GM12864 (cell line): ENCODE measurements around the gene FIGNL1.

Experiments
- DNase-seq: peaks from one replicate; pipeline ENCODE4 v3.0.0-alpha.2; 2011; ENCODE audit warnings: low read depth
- H3K4me3 ChIP-seq: 2 replicates; pipeline ENCODE4 v1.5.1; 2011; ENCODE audit warnings: mild to moderate bottlenecking, low read depth, low read length, control low read depth
- TF ChIP-seq, protein P1 (sequence below): IDR thresholded peaks from 2 replicates; pipeline ENCODE4 v1.5.1; 2011; ENCODE audit warnings: low read depth, mild to moderate bottlenecking, moderate library complexity, low read length, control low read depth, inconsistent platforms; ENCODE audit errors: missing control alignments

FIGNL1 gene

GRCh38 chr7:50472427-50472826 lies 22.3 kb upstream of the FIGNL1 start:
- DNase-seq = no peak
- H3K4me3 ChIP-seq = no peak overlapping the region
- TF ChIP-seq, protein P1, sequence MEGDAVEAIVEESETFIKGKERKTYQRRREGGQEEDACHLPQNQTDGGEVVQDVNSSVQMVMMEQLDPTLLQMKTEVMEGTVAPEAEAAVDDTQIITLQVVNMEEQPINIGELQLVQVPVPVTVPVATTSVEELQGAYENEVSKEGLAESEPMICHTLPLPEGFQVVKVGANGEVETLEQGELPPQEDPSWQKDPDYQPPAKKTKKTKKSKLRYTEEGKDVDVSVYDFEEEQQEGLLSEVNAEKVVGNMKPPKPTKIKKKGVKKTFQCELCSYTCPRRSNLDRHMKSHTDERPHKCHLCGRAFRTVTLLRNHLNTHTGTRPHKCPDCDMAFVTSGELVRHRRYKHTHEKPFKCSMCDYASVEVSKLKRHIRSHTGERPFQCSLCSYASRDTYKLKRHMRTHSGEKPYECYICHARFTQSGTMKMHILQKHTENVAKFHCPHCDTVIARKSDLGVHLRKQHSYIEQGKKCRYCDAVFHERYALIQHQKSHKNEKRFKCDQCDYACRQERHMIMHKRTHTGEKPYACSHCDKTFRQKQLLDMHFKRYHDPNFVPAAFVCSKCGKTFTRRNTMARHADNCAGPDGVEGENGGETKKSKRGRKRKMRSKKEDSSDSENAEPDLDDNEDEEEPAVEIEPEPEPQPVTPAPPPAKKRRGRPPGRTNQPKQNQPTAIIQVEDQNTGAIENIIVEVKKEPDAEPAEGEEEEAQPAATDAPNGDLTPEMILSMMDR = no peak

GRCh38 chr7:50471970-50472369 lies 21.8 kb upstream of the FIGNL1 start:
- no peak overlapping the region for H3K4me3 ChIP-seq
- TF ChIP-seq, protein P1 = no peak
- DNase-seq = no peak

- no peak for DNase-seq
- TF ChIP-seq, protein P1 = no peak
- H3K4me3 ChIP-seq = no peak overlapping the region
Measured at GRCh38 chr7:50470250-50471163, 20.4 kb upstream of the FIGNL1 start.

- DNase-seq = no peak
- H3K4me3 ChIP-seq = no peak overlapping the region
- TF ChIP-seq, protein P1 = no peak
Measured at GRCh38 chr7:50469181-50469580, 19.0 kb upstream of the FIGNL1 start.

DNA sequence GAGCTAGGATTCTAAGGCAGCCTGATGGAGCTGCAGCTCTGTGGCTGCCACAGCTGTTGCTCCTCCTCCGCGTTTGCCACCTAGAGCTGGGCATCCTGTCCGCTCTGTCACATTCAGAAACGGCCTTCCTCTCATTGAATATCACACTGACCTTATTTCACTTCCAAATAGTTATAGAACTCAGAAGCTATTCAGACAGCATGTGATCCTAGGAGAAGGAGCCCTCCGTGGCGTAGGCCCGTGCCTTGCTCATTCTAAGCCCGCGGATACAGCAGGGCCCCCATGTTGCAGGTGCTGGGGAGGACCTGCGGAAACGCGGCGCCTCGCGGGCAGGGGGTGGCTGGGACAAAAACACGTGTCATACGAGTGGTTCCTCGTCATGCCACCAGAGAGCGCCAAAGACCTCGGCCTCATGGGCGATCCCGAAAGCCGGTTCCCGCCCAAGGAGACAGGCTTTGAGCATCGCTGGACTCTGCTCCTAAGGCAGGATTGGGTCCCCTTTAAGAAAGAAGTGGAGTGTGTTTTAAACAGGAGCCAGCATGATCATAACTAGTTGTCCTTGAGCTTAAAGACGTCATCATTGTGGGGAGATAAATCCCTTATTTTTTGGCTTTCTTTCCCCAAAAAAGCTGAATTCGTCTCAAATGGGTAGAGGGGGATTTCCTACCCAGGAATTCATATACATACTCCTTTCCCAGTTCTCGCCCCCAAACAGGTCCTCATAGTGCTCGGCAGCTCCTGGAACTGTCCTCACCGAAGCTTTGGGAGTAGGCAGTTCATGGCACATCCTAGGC lies 17.9 kb upstream of the FIGNL1 start:
- TF ChIP-seq, protein P1 = peak; percentile 94
- no peak overlapping the region for H3K4me3 ChIP-seq
- no peak for DNase-seq

DNA sequence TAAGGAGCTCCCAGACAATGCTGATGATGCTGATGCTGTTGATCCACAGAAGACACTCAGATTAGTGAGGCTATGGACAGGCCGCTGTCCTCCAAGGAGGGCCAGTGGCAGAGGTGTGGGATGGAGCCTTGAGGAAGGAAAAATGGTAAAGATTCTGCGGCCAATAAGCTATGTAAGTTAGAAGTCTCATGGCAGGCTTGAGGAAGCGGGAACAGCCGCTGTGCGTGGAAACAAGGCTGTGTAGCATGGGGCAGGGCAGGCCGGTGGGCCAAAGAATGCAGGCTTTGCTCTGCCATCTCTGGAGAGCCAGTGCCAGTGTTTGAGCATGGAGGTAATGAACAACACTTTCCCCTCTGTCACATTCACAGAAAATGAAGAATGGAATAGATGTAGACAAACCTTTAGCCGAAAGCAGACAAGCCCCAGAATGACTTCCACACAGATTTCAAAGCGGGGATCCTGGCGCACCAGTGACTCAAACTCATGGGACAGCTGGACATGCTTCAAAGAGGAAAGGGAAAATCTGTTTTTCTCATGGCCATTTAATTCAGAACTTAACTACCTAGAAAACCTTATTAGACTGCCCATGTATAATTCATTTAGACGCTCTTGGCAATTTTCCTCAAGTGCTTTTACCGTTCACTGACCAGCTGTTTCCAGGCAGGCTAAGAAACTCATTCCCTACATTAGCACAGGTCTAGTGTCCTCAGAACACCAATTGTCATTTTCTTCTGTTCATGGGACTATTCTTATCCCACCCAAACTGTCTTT lies 16.9 kb upstream of the FIGNL1 start:
- no peak overlapping the region for H3K4me3 ChIP-seq
- TF ChIP-seq, protein P1 = no peak
- DNase-seq = no peak
